Measurements from ENCODE around the gene RIN2.

- TF ChIP-seq CTCF (optimal IDR thresholded peaks at IDR 0.05 in 1 of 3, IDR thresholded peaks at IDR 0.05 in 1 of 3, conservative IDR thresholded peaks at IDR 0.05 in 1 of 3; ENCODE audit: extremely low read depth in 1 of 3, insufficient read depth in 2 of 3, low read length in 3 of 3) (no peak), EZH2 (IDR thresholded peaks at IDR 0.05; ENCODE audit: low read length) (no peak)
Observed at GRCh38 chr20:19715986-19716385, 42.1 kb upstream of the RIN2 start.

Data from keratinocyte (primary cell).